ENCODE data around the gene CRYZL1. TPM values are rescaled to one million over a fixed set of nuclear protein-coding genes. Genes with fewer than 3 reads are reported as not detected.
A peak's percentile ranks its signal among the peaks of the same experiment; 100 is the strongest.

CRYZL1 gene
- polyA plus RNA-seq, 4 donors, result 58.0 to 76.8 (median 63.0) TPM

GRCh38 chr21:33662046-33662445 is 20.5 kb upstream of the CRYZL1 start:
- DNase-seq (ENCODE audit: low read depth in 4 of 4, low spot score in 3 of 4), result no peak

- DNase-seq (ENCODE audit: low read depth in 4 of 4, low spot score in 3 of 4), result no peak
Observed at GRCh38 chr21:33661146-33661545, 19.6 kb upstream of the CRYZL1 start.

- no peak for DNase-seq (ENCODE audit: low read depth in 4 of 4, low spot score in 3 of 4)
Observed at GRCh38 chr21:33660406-33660805, 18.9 kb upstream of the CRYZL1 start.

- no peak for DNase-seq (ENCODE audit: low read depth in 4 of 4, low spot score in 3 of 4)
Observed at GRCh38 chr21:33659568-33659949, 18.0 kb upstream of the CRYZL1 start.

GRCh38 chr21:33658919-33659567 is 17.5 kb upstream of the CRYZL1 start:
- no peak for DNase-seq (ENCODE audit: low read depth in 4 of 4, low spot score in 3 of 4)

GRCh38 chr21:33657124-33657820 is 15.7 kb upstream of the CRYZL1 start:
- no peak for DNase-seq (ENCODE audit: low read depth in 4 of 4, low spot score in 3 of 4)

- DNase-seq (ENCODE audit: low read depth in 4 of 4, low spot score in 3 of 4), result no peak
Observed at GRCh38 chr21:33655588-33656221, 14.2 kb upstream of the CRYZL1 start.

- no peak for DNase-seq (ENCODE audit: low read depth in 4 of 4, low spot score in 3 of 4)
Observed at GRCh38 chr21:33654412-33654811, 12.9 kb upstream of the CRYZL1 start.

GRCh38 chr21:33651965-33652680 is 10.6 kb upstream of the CRYZL1 start:
- DNase-seq (ENCODE audit: low read depth in 4 of 4, low spot score in 3 of 4), result no peak

- no peak for DNase-seq (ENCODE audit: low read depth in 4 of 4, low spot score in 3 of 4)
Observed at GRCh38 chr21:33650929-33651509, 9.5 kb upstream of the CRYZL1 start.

GRCh38 chr21:33650230-33650629 is 8.7 kb upstream of the CRYZL1 start:
- DNase-seq (ENCODE audit: low read depth in 4 of 4, low spot score in 3 of 4), result no peak

GRCh38 chr21:33648555-33648954 is 7.0 kb upstream of the CRYZL1 start:
- no peak for DNase-seq (ENCODE audit: low read depth in 4 of 4, low spot score in 3 of 4)

GRCh38 chr21:33647587-33647986 is 6.0 kb upstream of the CRYZL1 start:
- DNase-seq (ENCODE audit: low read depth in 4 of 4, low spot score in 3 of 4), result no peak

GRCh38 chr21:33645730-33646129 is 4.2 kb upstream of the CRYZL1 start:
- no peak for DNase-seq (ENCODE audit: low read depth in 4 of 4, low spot score in 3 of 4)

- DNase-seq (ENCODE audit: low read depth in 4 of 4, low spot score in 3 of 4), result no peak
Observed at GRCh38 chr21:33644383-33645074, 3.0 kb upstream of the CRYZL1 start.

- peak in 2 of 4 donors; percentile 22 to 37 for DNase-seq (ENCODE audit: low read depth in 4 of 4, low spot score in 3 of 4)
Observed at GRCh38 chr21:33643658-33644311, 2.2 kb upstream of the CRYZL1 start.

- DNase-seq (ENCODE audit: low read depth in 4 of 4, low spot score in 3 of 4), result peak in 1 of 4 donors; percentile 25
Observed at GRCh38 chr21:33642896-33643657, 1.5 kb upstream of the CRYZL1 start.

GRCh38 chr21:33642027-33642895 is 720 bp upstream of the CRYZL1 start, which contains the start of gene ITSN1:
TSS of gene ITSN1 (plus strand) at chr21:33642501. CDS start at chr21:33718829, 76,328 bp downstream.
- peak; percentile 99 to 100 (median 100) for DNase-seq (ENCODE audit: low read depth in 4 of 4, low spot score in 3 of 4)

Measured in right renal pelvis (tissue), 4 donors.